B cell (primary cell): ENCODE results near the gene HMGCS1. TPM values are rescaled to one million over a fixed set of nuclear protein-coding genes. Genes with fewer than 3 reads are reported as not detected.

Experiments
- ATAC-seq: fragments of 200-7000 bp; cut with Tn5 transposase; one replicate; pipeline ENCODE4 v1.10.0; 2021; ENCODE audit warnings: low read depth, mild to moderate bottlenecking, moderate number of reproducible peaks, moderate library complexity
- CTCF ChIA-PET: fragments of 350-600 bp; sonication (Branson Sonifier 250); formaldehyde crosslinking; loops from one replicate; lab custom pipeline; 2021; ENCODE audit warnings: antibody characterized with exemption, inconsistent platforms; lab: Charles Lee
- POLR2A ChIA-PET: fragments of 350-600 bp; sonication (Branson Sonifier 250); formaldehyde crosslinking; loops from one replicate; lab custom pipeline; 2021; ENCODE audit warnings: antibody characterized with exemption; lab: Charles Lee
- DNase-seq: peaks from one replicate; pipeline ENCODE4 v3.0.0; 2013
- H2AFZ ChIP-seq: 2 replicates; pipeline ENCODE4 v1.6.1; 2012; ENCODE audit warnings: mild to moderate bottlenecking, low read depth, low read length; ENCODE audit not compliant: insufficient read depth, poor library complexity, severe bottlenecking
- H3K27ac ChIP-seq, 2 donors: 1 replicate in 1 of 2; 2 replicates in 1 of 2; pipeline ENCODE4 v1.5.1; 2012 to 2013; ENCODE audit warnings: low read length in 2 of 2, mild to moderate bottlenecking in 2 of 2, moderate library complexity in 1 of 2
- H3K27me3 ChIP-seq, 4 experiments: fragments of 200-600 bp in 1 of 4; sonication (generic) in 1 of 4; replicated peaks in 1 of 4; 1 replicate in 2 of 4; 2 replicates in 2 of 4; pipeline versions ENCODE4 v1.6.1 to v1.7.0; 2013 to 2016; ENCODE audit warnings: low read length in 3 of 4, mild to moderate bottlenecking in 2 of 4, mixed read lengths in 1 of 4, moderate library complexity in 1 of 4; ENCODE audit not compliant: insufficient read depth in 4 of 4, control insufficient read depth in 3 of 4; ENCODE audit errors: control extremely low read depth in 1 of 4
- H3K36me3 ChIP-seq, 2 experiments: replicated peaks in 1 of 2; 1 replicate in 1 of 2; 2 replicates in 1 of 2; pipeline versions ENCODE4 v1.6.1 to v1.7.1; 2013; ENCODE audit warnings: low read length in 1 of 2; ENCODE audit not compliant: insufficient read depth in 2 of 2, control insufficient read depth in 1 of 2; ENCODE audit errors: control extremely low read depth in 1 of 2, extremely low read depth in 1 of 2
- H3K4me1 ChIP-seq, 2 donors: fragments of 200-600 bp in 1 of 2; sonication (generic) in 1 of 2; 1 replicate in 1 of 2; 2 replicates in 1 of 2; pipeline versions ENCODE4 v1.5.1 to v1.6.1; 2013 to 2017; ENCODE audit warnings: low read length in 2 of 2; ENCODE audit not compliant: control insufficient read depth in 2 of 2, insufficient read depth in 2 of 2
- H3K4me2 ChIP-seq: replicated peaks from 2 replicates; pipeline ENCODE3; 2012; ENCODE audit warnings: mild to moderate bottlenecking, low read depth, low read length; ENCODE audit not compliant: poor library complexity, severe bottlenecking
- H3K4me3 ChIP-seq, 5 experiments: fragments of 200-600 bp in 1 of 5; sonication (generic) in 1 of 5; 1 replicate in 3 of 5; 2 replicates in 2 of 5; pipeline versions ENCODE4 v1.5.1 to v1.7.0; 2011 to 2016; ENCODE audit warnings: low read length in 4 of 5, mild to moderate bottlenecking in 4 of 5, low read depth in 2 of 5, control low read depth in 1 of 5, moderate library complexity in 1 of 5; ENCODE audit not compliant: insufficient read depth in 1 of 5; ENCODE audit errors: control extremely low read depth in 1 of 5, extremely low read depth in 1 of 5
- H3K79me2 ChIP-seq: fragments of 200-600 bp; sonication (generic); one replicate; pipeline ENCODE4 v1.6.0; 2016; ENCODE audit warnings: low read length; ENCODE audit not compliant: control insufficient read depth, insufficient read depth
- H3K9ac ChIP-seq: fragments of 200-600 bp; sonication (generic); 2 replicates; pipeline ENCODE4 v1.6.1; 2017; ENCODE audit warnings: mild to moderate bottlenecking, low read length, moderate library complexity
- H3K9me3 ChIP-seq, 3 donors: one replicate each; pipeline versions ENCODE4 v1.6.1 to v1.7.1; 2013; ENCODE audit warnings: low read length in 2 of 3; ENCODE audit not compliant: control insufficient read depth in 2 of 3, insufficient read depth in 1 of 3; ENCODE audit errors: control extremely low read depth in 1 of 3
- H4K20me1 ChIP-seq: 2 replicates; pipeline ENCODE4 v1.6.0; 2012; ENCODE audit warnings: mild to moderate bottlenecking, low read length; ENCODE audit not compliant: insufficient read depth, control insufficient read depth, poor library complexity, severe bottlenecking
- H3K27ac Mint-ChIP-seq: one replicate; pipeline ENCODE4 v1.8.0; 2021; ENCODE audit warnings: mixed read lengths
- H3K27me3 Mint-ChIP-seq: one replicate; pipeline ENCODE4 v1.8.0; 2021; ENCODE audit warnings: mixed read lengths
- H3K4me1 Mint-ChIP-seq: one replicate; pipeline ENCODE4 v1.8.0; 2021; ENCODE audit warnings: mixed read lengths
- H3K4me3 Mint-ChIP-seq: one replicate; pipeline ENCODE4 v1.8.0; 2021; ENCODE audit warnings: mixed read lengths
- H3K9me3 Mint-ChIP-seq: one replicate; pipeline ENCODE4 v1.8.0; 2022; ENCODE audit warnings: mixed read lengths; ENCODE audit not compliant: insufficient read depth
- EZH2 ChIP-seq: IDR thresholded peaks from 2 replicates; pipeline ENCODE4 v1.6.1; 2012; ENCODE audit warnings: borderline replicate concordance, low read depth, mild to moderate bottlenecking, moderate library complexity, low read length; ENCODE audit not compliant: insufficient read depth, poor library complexity, severe bottlenecking
- WGBS: methylation state at CpG from one replicate; pipeline ENCODE4 v1.1.5; 2013; ENCODE audit warnings: missing lambda C conversion rate; ENCODE audit not compliant: insufficient coverage; 5-methylcytosine and 5-hydroxymethylcytosine counted together
- intact Hi-C: fragments of 100-400 bp; cut with micrococcal nuclease; formaldehyde crosslinking; loops from one replicate; pipeline ENCODE4 v1.10.0; 2022
- polyA plus RNA-seq: library from polyadenylated mRNA; depleted of rRNA; stranded (reverse); fragments of >200 nt; gene quantifications from 2 replicates; pipeline ENCODE4 v1.2.3, GENCODE V29; 2012
- total RNA-seq, 2 donors: library from RNA; stranded (reverse); fragments of 120-200 nt in 1 of 2; gene quantifications; 1 replicate in 1 of 2; 2 replicates in 1 of 2; pipeline versions ENCODE4 v1.2.3 to v1.2.4, GENCODE V29; 2013 to 2022
- TF ChIP-seq, protein P1 (sequence below): fragments of 200-600 bp; IDR thresholded peaks from one replicate; pipeline ENCODE4 v1.8.0; 2022; ENCODE audit warnings: antibody characterized with exemption, mild to moderate bottlenecking

Gene HMGCS1
- total and polyA plus RNA-seq, 2 donors (not counting 1 experiment from before 2014, with no cell fraction given), result 16.3 to 68.7 TPM

- Histone ChIP-seq H3K4me3 (peak overlapping the region; percentile 77 to 94 (median 89)), H3K9me3 (no peaks in the 10 kb centered on the region), H3K27ac (peak overlapping the region; percentile 95 to 98), H3K36me3 (peaks cover 4% of the 10 kb centered on the region in 2 experiments), H3K9ac (peak overlapping the region; percentile 94), H3K79me2 (peaks cover 49% of the 10 kb centered on the region), H4K20me1 (peaks cover 28% of the 10 kb centered on the region), H3K27me3 (no peaks in the 10 kb centered on the region), H3K4me2 (peak overlapping the region; percentile 77), H2AFZ (peak overlapping the region; percentile 51), H3K4me1 (peaks cover 18 to 31% of the 10 kb centered on the region in 2 donors)
- no peak for TF ChIP-seq EZH2
- TF ChIP-seq, protein P1, sequence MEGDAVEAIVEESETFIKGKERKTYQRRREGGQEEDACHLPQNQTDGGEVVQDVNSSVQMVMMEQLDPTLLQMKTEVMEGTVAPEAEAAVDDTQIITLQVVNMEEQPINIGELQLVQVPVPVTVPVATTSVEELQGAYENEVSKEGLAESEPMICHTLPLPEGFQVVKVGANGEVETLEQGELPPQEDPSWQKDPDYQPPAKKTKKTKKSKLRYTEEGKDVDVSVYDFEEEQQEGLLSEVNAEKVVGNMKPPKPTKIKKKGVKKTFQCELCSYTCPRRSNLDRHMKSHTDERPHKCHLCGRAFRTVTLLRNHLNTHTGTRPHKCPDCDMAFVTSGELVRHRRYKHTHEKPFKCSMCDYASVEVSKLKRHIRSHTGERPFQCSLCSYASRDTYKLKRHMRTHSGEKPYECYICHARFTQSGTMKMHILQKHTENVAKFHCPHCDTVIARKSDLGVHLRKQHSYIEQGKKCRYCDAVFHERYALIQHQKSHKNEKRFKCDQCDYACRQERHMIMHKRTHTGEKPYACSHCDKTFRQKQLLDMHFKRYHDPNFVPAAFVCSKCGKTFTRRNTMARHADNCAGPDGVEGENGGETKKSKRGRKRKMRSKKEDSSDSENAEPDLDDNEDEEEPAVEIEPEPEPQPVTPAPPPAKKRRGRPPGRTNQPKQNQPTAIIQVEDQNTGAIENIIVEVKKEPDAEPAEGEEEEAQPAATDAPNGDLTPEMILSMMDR, result no peak
- Mint-ChIP-seq H3K9me3 (no peaks in the 10 kb centered on the region), H3K4me3 (peak overlapping the region; percentile 99), H3K27me3 (no peaks in the 10 kb centered on the region), H3K4me1 (peaks cover 43% of the 10 kb centered on the region), H3K27ac (peak overlapping the region; percentile 97)
- ChIA-PET CTCF (interaction anchor here (0.8 to 3.9 kb wide), 5 partner anchors 77 to 400 kb away, joined by 3 to 41 read pairs (median 13); partner anchors contain the start of genes C5orf34 and TMEM267), POLR2A (interaction anchor here (0.7 to 2.5 kb wide), 8 partner anchors 172 to 362 kb away, joined by 3 to 38 read pairs (median 6); partner anchors contain the start of genes NNT, TMEM267 and ZNF131)
- DNase-seq (no peak), ATAC-seq (peak; percentile 5)
- 2% methylated on average over 9 of the region's 9 CpGs for WGBS
- intact Hi-C loops, result loop anchor here (1.0 to 5.0 kb wide), 15 partner anchors 84 to 1442 kb away; partner anchors contain the start of genes ANXA2R, C5orf34, FBXO4 and NNT
Measured at GRCh38 chr5:43312699-43313034, 545 bp downstream of the HMGCS1 start.

DNA sequence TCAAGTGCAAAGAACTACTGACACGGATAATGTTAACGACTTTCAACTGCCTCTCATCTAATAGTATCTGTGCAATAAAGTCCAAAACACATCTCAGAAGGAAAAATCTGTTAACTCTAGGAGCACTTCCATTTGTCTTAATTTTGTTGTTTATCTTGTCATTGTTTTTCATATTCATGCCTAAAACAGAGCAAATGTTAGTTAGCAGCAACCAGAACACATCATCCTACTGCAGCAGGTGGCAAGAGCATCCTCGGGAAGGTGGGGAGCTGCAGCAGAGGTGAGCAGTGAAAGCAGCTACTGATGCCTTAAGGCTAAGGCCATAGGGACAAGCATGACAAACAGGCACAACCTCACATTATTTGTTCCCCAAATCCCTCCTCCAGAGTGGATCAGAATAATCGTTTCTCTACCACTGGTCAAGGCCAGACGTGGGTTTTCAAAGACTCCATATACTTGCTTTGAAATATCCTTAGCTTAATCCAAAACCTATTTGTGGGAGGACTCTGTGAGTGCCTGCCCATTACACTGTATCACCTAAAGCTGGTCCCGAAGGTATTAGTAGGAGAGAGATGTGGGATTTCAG lies 1.0 kb downstream of the HMGCS1 start:
- H3K4me3 Mint-ChIP-seq, result peak overlapping the region; percentile 99
- no peak for ATAC-seq
- H3K4me1 ChIP-seq, result peaks cover 18 to 31% of the 10 kb centered on the region in 2 donors

More for the DNA sequence above, 1.0 kb downstream of the HMGCS1 start:
- Mint-ChIP-seq H3K27me3 (no peaks in the 10 kb centered on the region), H3K9me3 (no peaks in the 10 kb centered on the region), H3K4me1 (peaks cover 43% of the 10 kb centered on the region), H3K27ac (peak overlapping the region; percentile 97)
- no peak for DNase-seq
- WGBS, result 64% methylated on average over 1 of the region's 6 CpGs
- peak overlapping the region; percentile 95 to 98 for H3K27ac ChIP-seq
- H3K9ac ChIP-seq, result peak overlapping the region; percentile 94
- peak overlapping the region; percentile 77 to 94 (median 89) for H3K4me3 ChIP-seq
- ChIA-PET POLR2A (interaction anchor here (1.4 to 2.5 kb wide), 6 partner anchors 172 to 362 kb away, joined by 3 to 38 read pairs (median 6); partner anchors contain the start of genes TMEM267 and ZNF131), CTCF (interaction anchor here (0.8 to 3.9 kb wide), 5 partner anchors 77 to 400 kb away, joined by 3 to 41 read pairs (median 13); partner anchors contain the start of genes TMEM267 and ZNF131)
- intact Hi-C loops, result loop anchor here (2.0 to 5.0 kb wide), 5 partner anchors 85 to 1385 kb away; partner anchors contain the start of gene FBXO4
- H3K4me2 ChIP-seq, result peak overlapping the region; percentile 77
- TF ChIP-seq EZH2, result no peak
- TF ChIP-seq, protein P1, result no peak
- no peaks in the 10 kb centered on the region for H3K27me3 ChIP-seq
- no peak overlapping the region for H2AFZ ChIP-seq
- peaks cover 29% of the 10 kb centered on the region for H4K20me1 ChIP-seq
- H3K79me2 ChIP-seq, result peaks cover 53% of the 10 kb centered on the region
- no peaks in the 10 kb centered on the region for H3K9me3 ChIP-seq
- H3K36me3 ChIP-seq, result peaks cover 4% of the 10 kb centered on the region in 2 experiments
